ENCODE results near the gene CHMP4B. TPM values are rescaled to one million over a fixed set of nuclear protein-coding genes. Genes with fewer than 3 reads are reported as not detected.
A peak's percentile ranks its signal among the peaks of the same experiment; 100 is the strongest.

The CHMP4B gene
- total RNA-seq, 3 donors from 2014 or later, result 167 to 230 (median 184) TPM

DNA sequence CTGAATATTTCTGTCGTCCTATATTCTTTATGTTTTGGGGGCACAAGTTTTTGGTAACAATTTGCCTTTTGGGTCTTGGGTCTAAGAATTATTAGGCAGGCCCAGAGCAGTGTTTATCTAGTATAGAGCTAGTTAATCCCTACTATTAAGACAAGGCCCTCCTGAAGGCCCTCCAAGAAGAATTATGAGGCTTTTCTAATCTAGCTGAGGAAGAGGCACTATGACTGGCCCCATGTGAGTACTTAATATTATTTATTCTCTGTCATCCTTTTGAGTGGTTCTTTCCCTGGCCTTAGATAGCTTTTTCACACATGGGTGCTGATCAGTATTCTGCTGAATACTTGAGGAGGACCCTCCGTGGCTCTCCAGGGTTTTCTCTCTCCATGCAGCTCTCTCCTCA, 25.1 kb downstream of the CHMP4B start:
- Histone ChIP-seq H3K4me1 (ENCODE audit: low read depth) (peaks cover 87% of the 10 kb centered on the region), H3K9me3 (no peaks in the 10 kb centered on the region), H3K36me3 (ENCODE audit: low read depth) (no peaks in the 10 kb centered on the region), H3K4me3 (no peak overlapping the region)
- DNase-seq (no peak), ATAC-seq (no peak)
- TF ChIP-seq, protein P1, sequence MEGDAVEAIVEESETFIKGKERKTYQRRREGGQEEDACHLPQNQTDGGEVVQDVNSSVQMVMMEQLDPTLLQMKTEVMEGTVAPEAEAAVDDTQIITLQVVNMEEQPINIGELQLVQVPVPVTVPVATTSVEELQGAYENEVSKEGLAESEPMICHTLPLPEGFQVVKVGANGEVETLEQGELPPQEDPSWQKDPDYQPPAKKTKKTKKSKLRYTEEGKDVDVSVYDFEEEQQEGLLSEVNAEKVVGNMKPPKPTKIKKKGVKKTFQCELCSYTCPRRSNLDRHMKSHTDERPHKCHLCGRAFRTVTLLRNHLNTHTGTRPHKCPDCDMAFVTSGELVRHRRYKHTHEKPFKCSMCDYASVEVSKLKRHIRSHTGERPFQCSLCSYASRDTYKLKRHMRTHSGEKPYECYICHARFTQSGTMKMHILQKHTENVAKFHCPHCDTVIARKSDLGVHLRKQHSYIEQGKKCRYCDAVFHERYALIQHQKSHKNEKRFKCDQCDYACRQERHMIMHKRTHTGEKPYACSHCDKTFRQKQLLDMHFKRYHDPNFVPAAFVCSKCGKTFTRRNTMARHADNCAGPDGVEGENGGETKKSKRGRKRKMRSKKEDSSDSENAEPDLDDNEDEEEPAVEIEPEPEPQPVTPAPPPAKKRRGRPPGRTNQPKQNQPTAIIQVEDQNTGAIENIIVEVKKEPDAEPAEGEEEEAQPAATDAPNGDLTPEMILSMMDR (IDR thresholded peaks at IDR 0.05), result no peak
- intact Hi-C loops (cut with DNase I, micrococcal nuclease), result no loop called here

DNA sequence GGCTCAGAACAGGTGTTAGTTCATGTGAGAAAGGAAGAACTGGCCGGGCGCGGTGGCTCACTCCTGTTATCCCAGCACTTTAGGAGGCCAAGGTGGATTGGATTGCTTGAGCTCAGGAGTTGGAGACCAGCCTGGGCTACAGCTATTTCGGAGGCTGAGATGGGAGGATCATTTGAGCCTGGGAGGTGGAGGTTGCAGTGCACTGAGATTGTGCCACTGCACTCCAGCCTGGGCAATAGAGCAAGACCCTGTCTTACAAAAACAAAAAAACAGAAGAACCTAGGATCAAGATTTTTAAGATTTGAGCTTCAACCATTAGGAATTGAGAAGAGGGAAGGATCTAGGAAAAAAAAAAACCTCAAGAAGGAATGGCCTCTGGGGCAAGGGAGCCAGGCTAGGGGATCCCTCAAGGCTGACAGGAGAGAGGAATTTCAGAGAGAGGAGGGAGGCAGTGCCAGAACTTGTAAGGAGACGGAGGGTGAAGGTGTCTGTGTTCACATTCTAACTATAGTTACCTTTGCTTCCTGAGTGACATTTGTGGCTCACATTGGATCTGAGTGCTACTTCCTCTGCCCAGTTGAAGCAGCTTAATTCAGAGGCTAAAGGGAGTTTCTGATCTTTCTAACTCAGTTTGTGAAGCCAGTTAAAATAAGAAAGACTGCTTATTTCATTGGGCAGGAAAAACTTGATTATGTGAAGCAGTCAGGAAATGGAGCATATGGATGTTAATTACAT, 26.1 kb downstream of the CHMP4B start:
- intact Hi-C loops (cut with DNase I, micrococcal nuclease), result no loop called here
- Histone ChIP-seq H3K4me3 (no peak overlapping the region), H3K36me3 (ENCODE audit: low read depth) (no peaks in the 10 kb centered on the region), H3K4me1 (ENCODE audit: low read depth) (peaks cover 87% of the 10 kb centered on the region), H3K9me3 (no peaks in the 10 kb centered on the region)
- DNase-seq, result no peak
- TF ChIP-seq, protein P1 (IDR thresholded peaks at IDR 0.05), result no peak
- no peak for ATAC-seq

DNA sequence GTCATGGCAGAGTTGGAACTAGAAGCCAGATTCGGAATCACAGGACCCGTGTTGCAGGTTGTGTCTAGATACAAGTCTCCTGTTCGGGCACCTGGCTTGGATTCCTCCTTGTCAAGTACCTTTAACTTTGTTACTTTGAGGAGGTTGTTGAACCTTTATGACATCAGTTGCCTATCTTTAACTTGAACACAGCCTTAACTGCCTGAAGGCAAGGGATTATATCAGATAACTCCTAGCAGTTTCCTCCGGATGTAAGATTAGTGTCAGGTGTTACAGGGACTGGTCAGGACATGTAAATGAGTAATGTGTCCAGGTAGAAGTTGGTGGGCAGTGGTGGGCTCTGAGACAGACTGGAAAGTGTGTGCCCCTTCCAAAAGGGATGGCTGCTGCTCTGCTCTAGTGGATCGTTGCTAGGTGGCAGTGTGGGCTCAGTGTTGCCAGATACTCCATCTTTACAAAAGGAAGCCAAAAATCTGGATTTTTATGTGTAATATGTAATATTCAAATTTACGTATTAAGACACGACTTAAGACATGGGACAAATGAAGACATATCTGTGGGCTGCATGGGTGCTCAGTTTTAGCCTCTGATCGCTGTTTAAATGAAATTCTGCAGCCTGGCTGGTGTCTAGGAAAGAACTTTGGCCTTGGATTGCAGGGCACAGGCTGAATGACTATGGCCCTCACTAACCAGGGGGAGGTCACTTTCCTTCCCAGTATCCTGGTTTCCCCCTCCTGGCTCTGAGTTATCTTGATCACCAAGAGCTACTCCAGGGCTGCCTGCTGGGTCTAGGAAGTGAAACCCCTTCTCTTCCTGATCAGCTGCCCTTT, 27.1 kb downstream of the CHMP4B start:
- intact Hi-C loops (cut with DNase I, micrococcal nuclease), result no loop called here
- H3K4me1 ChIP-seq (ENCODE audit: low read depth), result peaks cover 89% of the 10 kb centered on the region
- DNase-seq (peak in 1 of 3 donors; percentile 46), ATAC-seq (peak; percentile 73)
- H3K36me3 ChIP-seq (ENCODE audit: low read depth), result no peaks in the 10 kb centered on the region
- H3K9me3 ChIP-seq, result no peaks in the 10 kb centered on the region
- TF ChIP-seq, protein P1 (IDR thresholded peaks at IDR 0.05), result no peak
- H3K4me3 ChIP-seq, result no peak overlapping the region

DNA sequence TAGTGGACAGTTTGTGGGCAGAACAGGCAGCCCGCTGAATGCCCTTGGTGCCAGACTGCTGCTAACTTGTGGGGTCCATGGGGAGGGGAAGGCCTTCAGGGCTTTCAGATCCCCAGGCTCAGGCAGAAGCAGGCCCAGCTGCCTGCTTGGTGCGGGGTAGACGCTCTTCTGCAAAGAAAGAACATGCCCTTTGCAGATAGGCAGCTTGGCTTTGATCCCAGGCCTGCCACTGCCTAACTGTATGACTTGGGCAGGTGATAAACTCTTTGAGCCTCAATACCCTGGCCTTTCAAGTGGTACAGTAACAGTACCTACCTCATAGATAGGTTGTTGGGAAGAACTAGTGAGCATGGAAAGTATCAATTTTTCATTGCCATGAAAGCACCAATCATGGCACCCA, 28.4 kb downstream of the CHMP4B start:
- intact Hi-C loops (cut with DNase I, micrococcal nuclease), result no loop called here
- peaks cover 89% of the 10 kb centered on the region for H3K4me1 ChIP-seq (ENCODE audit: low read depth)
- TF ChIP-seq, protein P1 (IDR thresholded peaks at IDR 0.05), result no peak
- H3K4me3 ChIP-seq, result no peak overlapping the region
- no peaks in the 10 kb centered on the region for H3K36me3 ChIP-seq (ENCODE audit: low read depth)
- H3K9me3 ChIP-seq, result no peaks in the 10 kb centered on the region
- DNase-seq (peak in 2 of 3 donors; percentile 58 to 59), ATAC-seq (peak; percentile 33)

DNA sequence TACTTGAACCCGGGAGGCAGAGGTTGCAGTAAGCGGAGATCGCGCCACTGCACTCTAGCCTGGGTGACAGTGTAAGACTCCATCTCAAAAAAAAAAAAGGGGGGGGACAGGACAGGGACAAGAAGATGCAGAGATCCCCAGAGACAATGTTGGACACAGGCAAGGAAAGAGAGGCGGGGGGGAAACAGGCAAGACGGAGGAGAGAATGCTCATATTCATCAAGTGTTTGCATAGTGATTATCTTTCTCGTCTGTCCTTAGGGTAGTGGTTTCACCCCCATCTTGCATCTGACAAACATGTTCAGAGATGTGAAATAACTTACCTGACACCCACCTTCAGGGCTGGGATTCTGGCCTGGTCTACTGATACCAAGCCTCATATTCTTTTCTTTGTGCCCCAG, 29.0 kb downstream of the CHMP4B start:
- no peak overlapping the region for H3K4me3 ChIP-seq
- H3K9me3 ChIP-seq, result no peaks in the 10 kb centered on the region
- H3K36me3 ChIP-seq (ENCODE audit: low read depth), result no peaks in the 10 kb centered on the region
- ATAC-seq (no peak), DNase-seq (no peak)
- TF ChIP-seq, protein P1 (IDR thresholded peaks at IDR 0.05), result no peak
- intact Hi-C loops (cut with DNase I, micrococcal nuclease), result no loop called here
- H3K4me1 ChIP-seq (ENCODE audit: low read depth), result peaks cover 89% of the 10 kb centered on the region
